Measurements from ENCODE around the gene SNRPA1. TPM values are rescaled to one million over a fixed set of nuclear protein-coding genes. Genes with fewer than 3 reads are reported as not detected.

Gene SNRPA1
- total and polyA plus RNA-seq, 2 donors (not counting 3 experiments of a cell fraction or from before 2014, with no cell fraction given), result 68.5 to 82.7 TPM

DNA sequence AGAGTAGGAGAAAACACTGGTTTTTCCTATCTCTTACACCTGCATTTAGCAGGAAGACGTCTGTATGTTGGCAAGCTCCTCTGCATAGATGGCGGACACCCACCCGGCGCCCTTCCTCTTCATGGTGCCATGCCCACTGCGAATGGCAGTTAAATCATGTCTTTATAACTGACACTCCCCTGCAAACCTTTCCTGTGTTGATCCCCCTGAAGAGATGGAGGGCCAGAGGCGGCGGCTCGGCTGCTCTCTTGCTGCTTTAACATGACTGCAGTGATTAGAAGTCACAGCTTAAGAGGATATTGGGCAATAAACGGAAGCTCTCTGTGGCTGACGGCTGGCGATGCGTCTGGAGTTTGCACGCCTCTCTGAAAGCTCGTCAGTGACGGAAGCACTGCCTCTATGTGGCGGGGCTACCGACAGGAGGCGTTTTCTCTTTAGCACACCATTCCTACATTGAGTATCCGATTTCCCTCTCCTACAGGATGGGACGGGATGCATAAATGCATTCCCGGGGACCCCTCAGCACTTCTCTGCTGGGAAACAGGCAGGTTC, 25.5 kb upstream of the SNRPA1 start:
- no TSS peak for BruUV-seq (replicated peaks)
- CTCF ChIA-PET, result interaction anchor here (0.5 to 3.1 kb wide), 14 partner anchors 11 to 321 kb away, joined by 3 to 28 read pairs (median 4); no protein-coding TSS in a partner anchor
- H3K4me2 ChIP-seq (ENCODE audit: insufficient read depth, low read length), result no peak overlapping the region

DNA sequence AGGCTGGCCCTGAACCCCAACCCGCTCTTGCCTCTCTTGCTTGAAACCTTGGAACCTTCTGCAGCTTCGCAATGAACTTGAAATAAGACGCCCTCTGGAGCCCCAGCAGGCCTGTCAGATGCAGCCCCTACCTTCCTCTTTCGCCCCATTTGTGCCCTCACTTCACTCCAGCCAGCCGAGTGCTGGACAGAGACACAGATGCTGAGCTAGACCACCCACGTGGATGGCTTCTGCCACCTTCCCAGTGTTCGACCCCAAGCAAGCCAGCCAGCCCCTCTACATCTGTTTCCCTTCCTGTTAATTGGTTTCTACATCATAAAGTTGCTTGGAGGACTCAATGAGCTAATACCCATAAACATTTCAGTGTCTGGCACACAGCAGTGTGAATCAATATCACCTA, 23.8 kb upstream of the SNRPA1 start:
- dilution Hi-C loops (cut with MboI; ENCODE audit: extremely low pct_ligation_motif_present, low sequenced_read_pairs) (no loop called here), intact Hi-C loops (cut with micrococcal nuclease) (no loop called here)
- no peak overlapping the region for H3K4me3 ChIP-seq (replicated peaks in 1 of 3; ENCODE audit: insufficient read depth in 1 of 3, low read depth in 1 of 3, low read length in 3 of 3)
- ChIA-PET CTCF (interaction anchor here (0.9 to 3.1 kb wide), 2 partner anchors 183 to 298 kb away, joined by 4 to 28 read pairs; no protein-coding TSS in a partner anchor), POLR2A (no interaction called here)
- FAIRE-seq (no peak), DNase-seq (ENCODE audit: low read depth, low spot score) (no peak)
- BruUV-seq (replicated peaks), result no TSS peak
- H3K4me2 ChIP-seq (ENCODE audit: insufficient read depth, low read length), result no peak overlapping the region
- H3K4me1 ChIP-seq (ENCODE audit: control insufficient read depth, extremely low read depth, insufficient read depth, low read length), result no peaks in the 10 kb centered on the region
- no peaks in the 10 kb centered on the region for H3K27me3 ChIP-seq (ENCODE audit: control insufficient read depth in 2 of 2, insufficient read depth in 2 of 2, low read length in 2 of 2)
- H3K36me3 ChIP-seq (ENCODE audit: control insufficient read depth in 2 of 2, extremely low read depth in 1 of 2, insufficient read depth in 2 of 2, low read length in 2 of 2), result no peaks in the 10 kb centered on the region
- no peak overlapping the region for H3K9ac ChIP-seq (replicated peaks; ENCODE audit: extremely low read depth, insufficient read depth, low read length)
- TF ChIP-seq FOS (IDR thresholded peaks at IDR 0.05; ENCODE audit: borderline replicate concordance, insufficient read depth, low read length) (no peak), GATA2 (IDR thresholded peaks at IDR 0.05; ENCODE audit: insufficient read depth, insufficient read length, low read depth, low read length) (no peak), POLR2A (IDR thresholded peaks at IDR 0.05; ENCODE audit: low read depth, low read length) (no peak), POLR2AphosphoS5 (IDR thresholded peaks at IDR 0.05; ENCODE audit: insufficient read depth, low read depth, low read length) (no peak)
- H3K9me1 ChIP-seq (replicated peaks; ENCODE audit: control insufficient read depth, extremely low read depth, insufficient read depth, low read length), result no peaks in the 10 kb centered on the region
- H4K20me1 ChIP-seq (replicated peaks; ENCODE audit: control insufficient read depth, extremely low read depth, insufficient read depth, low read length), result no peaks in the 10 kb centered on the region
- no peaks in the 10 kb centered on the region for H3K79me2 ChIP-seq (ENCODE audit: control insufficient read depth, insufficient read depth, low read length)
- no peak overlapping the region for H3K27ac ChIP-seq (ENCODE audit: insufficient read depth, low read depth, low read length)
- H3K9me3 ChIP-seq (replicated peaks; ENCODE audit: control insufficient read depth, insufficient read depth, low read length), result no peaks in the 10 kb centered on the region
- no peak overlapping the region for H2AFZ ChIP-seq (ENCODE audit: low read depth, low read length)

More for the DNA sequence above, 25.5 kb upstream of the SNRPA1 start:
- H3K9me3 ChIP-seq (replicated peaks; ENCODE audit: control insufficient read depth, insufficient read depth, low read length), result no peaks in the 10 kb centered on the region
- H2AFZ ChIP-seq (ENCODE audit: low read depth, low read length), result no peak overlapping the region
- dilution Hi-C loops (cut with MboI; ENCODE audit: extremely low pct_ligation_motif_present, low sequenced_read_pairs) (no loop called here), intact Hi-C loops (cut with micrococcal nuclease) (no loop called here)
- FAIRE-seq (no peak), DNase-seq (ENCODE audit: low read depth, low spot score) (peak; percentile 29)
- H3K9me1 ChIP-seq (replicated peaks; ENCODE audit: control insufficient read depth, extremely low read depth, insufficient read depth, low read length), result no peaks in the 10 kb centered on the region
- no peaks in the 10 kb centered on the region for H3K4me1 ChIP-seq (ENCODE audit: control insufficient read depth, extremely low read depth, insufficient read depth, low read length)
- no peak overlapping the region for H3K4me3 ChIP-seq (replicated peaks in 1 of 3; ENCODE audit: insufficient read depth in 1 of 3, low read depth in 1 of 3, low read length in 3 of 3)
- H3K27ac ChIP-seq (ENCODE audit: insufficient read depth, low read depth, low read length), result no peak overlapping the region
- H4K20me1 ChIP-seq (replicated peaks; ENCODE audit: control insufficient read depth, extremely low read depth, insufficient read depth, low read length), result no peaks in the 10 kb centered on the region
- H3K27me3 ChIP-seq (ENCODE audit: control insufficient read depth in 2 of 2, insufficient read depth in 2 of 2, low read length in 2 of 2), result no peaks in the 10 kb centered on the region
- no peaks in the 10 kb centered on the region for H3K79me2 ChIP-seq (ENCODE audit: control insufficient read depth, insufficient read depth, low read length)
- TF ChIP-seq POLR2A (IDR thresholded peaks at IDR 0.05; ENCODE audit: low read depth, low read length) (no peak), JUN (IDR thresholded peaks at IDR 0.05; ENCODE audit: borderline replicate concordance, insufficient read depth, insufficient read length, low read depth) (no peak), FOS (IDR thresholded peaks at IDR 0.05; ENCODE audit: borderline replicate concordance, insufficient read depth, low read length) (no peak), POLR2AphosphoS5 (IDR thresholded peaks at IDR 0.05; ENCODE audit: insufficient read depth, low read depth, low read length) (no peak), EZH2 (IDR thresholded peaks at IDR 0.05; ENCODE audit: borderline replicate concordance, low read depth, low read length, severe bottlenecking) (no peak)
- TF ChIP-seq, protein P1, sequence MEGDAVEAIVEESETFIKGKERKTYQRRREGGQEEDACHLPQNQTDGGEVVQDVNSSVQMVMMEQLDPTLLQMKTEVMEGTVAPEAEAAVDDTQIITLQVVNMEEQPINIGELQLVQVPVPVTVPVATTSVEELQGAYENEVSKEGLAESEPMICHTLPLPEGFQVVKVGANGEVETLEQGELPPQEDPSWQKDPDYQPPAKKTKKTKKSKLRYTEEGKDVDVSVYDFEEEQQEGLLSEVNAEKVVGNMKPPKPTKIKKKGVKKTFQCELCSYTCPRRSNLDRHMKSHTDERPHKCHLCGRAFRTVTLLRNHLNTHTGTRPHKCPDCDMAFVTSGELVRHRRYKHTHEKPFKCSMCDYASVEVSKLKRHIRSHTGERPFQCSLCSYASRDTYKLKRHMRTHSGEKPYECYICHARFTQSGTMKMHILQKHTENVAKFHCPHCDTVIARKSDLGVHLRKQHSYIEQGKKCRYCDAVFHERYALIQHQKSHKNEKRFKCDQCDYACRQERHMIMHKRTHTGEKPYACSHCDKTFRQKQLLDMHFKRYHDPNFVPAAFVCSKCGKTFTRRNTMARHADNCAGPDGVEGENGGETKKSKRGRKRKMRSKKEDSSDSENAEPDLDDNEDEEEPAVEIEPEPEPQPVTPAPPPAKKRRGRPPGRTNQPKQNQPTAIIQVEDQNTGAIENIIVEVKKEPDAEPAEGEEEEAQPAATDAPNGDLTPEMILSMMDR (IDR thresholded peaks at IDR 0.05; ENCODE audit: extremely low read depth in 1 of 2, insufficient read depth in 1 of 2, low read depth in 1 of 2, low read length in 2 of 2), result peak; percentile 40 to 43
- H3K9ac ChIP-seq (replicated peaks; ENCODE audit: extremely low read depth, insufficient read depth, low read length), result no peak overlapping the region
- POLR2A ChIA-PET, result no interaction called here
- no peaks in the 10 kb centered on the region for H3K36me3 ChIP-seq (ENCODE audit: control insufficient read depth in 2 of 2, extremely low read depth in 1 of 2, insufficient read depth in 2 of 2, low read length in 2 of 2)

Measured in endothelial cell of umbilical vein (primary cell).